HS-5 (cell line): ENCODE results near the gene SUPT5H.

Source experiments
- DNase-seq: peaks from one replicate; pipeline ENCODE4 v3.0.0-alpha.2; 2012; ENCODE audit warnings: low read depth

SUPT5H gene

GRCh38 chr19:39445196-39446111, at the start of gene SUPT5H:
SUPT5H (plus strand) TSS chr19:39445582; CDS start chr19:39445891, 309 bp downstream.
- peak; percentile 88 for DNase-seq

GRCh38 chr19:39397360-39398296, 47.8 kb upstream of the SUPT5H start:
- no peak for DNase-seq

- DNase-seq = no peak
Measured at GRCh38 chr19:39398297-39398864, 47.0 kb upstream of the SUPT5H start.

- DNase-seq = no peak
Measured at GRCh38 chr19:39399668-39400050, 45.7 kb upstream of the SUPT5H start.

- DNase-seq = no peak
Measured at GRCh38 chr19:39400061-39400460, 45.3 kb upstream of the SUPT5H start.

GRCh38 chr19:39401070-39401548, 44.3 kb upstream of the SUPT5H start:
- no peak for DNase-seq

- no peak for DNase-seq
Measured at GRCh38 chr19:39401549-39402345, 43.6 kb upstream of the SUPT5H start.

GRCh38 chr19:39402346-39403300, 42.8 kb upstream of the SUPT5H start:
- no peak for DNase-seq

GRCh38 chr19:39403331-39404312, 41.8 kb upstream of the SUPT5H start:
- DNase-seq = peak; percentile 98

- no peak for DNase-seq
Measured at GRCh38 chr19:39405261-39405957, 40.0 kb upstream of the SUPT5H start.

GRCh38 chr19:39405958-39406655, 39.3 kb upstream of the SUPT5H start:
- no peak for DNase-seq

GRCh38 chr19:39406656-39407409, 38.5 kb upstream of the SUPT5H start, which contains the start of gene ZFP36:
ZFP36 (plus strand) TSS chr19:39406847; CDS start chr19:39406905, 58 bp downstream.
- no peak for DNase-seq

- no peak for DNase-seq
Measured at GRCh38 chr19:39407410-39407659, 38.0 kb upstream of the SUPT5H start.

GRCh38 chr19:39407660-39408391, 37.6 kb upstream of the SUPT5H start:
- no peak for DNase-seq

- DNase-seq = no peak
Measured at GRCh38 chr19:39408392-39409207, 36.8 kb upstream of the SUPT5H start.
